GM23338 (cell line): Measurements from ENCODE around the gene NCR2.

ENCODE experiments used
- CREB1 ChIP-seq: fragments of 250-450 bp; sonication (Bioruptor Pico); IDR thresholded peaks from 2 replicates; pipeline ENCODE4 v1.5.0; 2020; ENCODE audit warnings: low read depth, mild to moderate bottlenecking, moderate library complexity
- ETS1 ChIP-seq: IDR thresholded peaks from 2 replicates; pipeline ENCODE4 v1.6.1; 2016; ENCODE audit warnings: antibody characterized with exemption
- EZH2 ChIP-seq: fragments of 200-600 bp; sonication (generic); IDR thresholded peaks from one replicate; pipeline ENCODE4 v1.8.0; 2017; ENCODE audit warnings: antibody characterized with exemption, mild to moderate bottlenecking, low read depth; ENCODE audit not compliant: unreplicated experiment
- EZH2phosphoT487 ChIP-seq: fragments of 200-600 bp; sonication (generic); IDR thresholded peaks from one replicate; pipeline ENCODE4 v1.8.1; 2018; ENCODE audit warnings: antibody characterized with exemption; ENCODE audit not compliant: unreplicated experiment
- JUNB ChIP-seq: IDR thresholded peaks from one replicate; pipeline ENCODE4 v1.6.1; 2016; ENCODE audit warnings: antibody characterized with exemption; ENCODE audit not compliant: unreplicated experiment
- NANOG ChIP-seq: IDR thresholded peaks from 2 replicates; pipeline ENCODE4 v1.6.1; 2016; ENCODE audit warnings: antibody characterized with exemption, borderline replicate concordance
- POLR2AphosphoS5 ChIP-seq: IDR thresholded peaks from 2 replicates; pipeline ENCODE4 v1.6.1; 2016; ENCODE audit warnings: antibody characterized with exemption, low read depth
- REST ChIP-seq: IDR thresholded peaks from one replicate; pipeline ENCODE4 v1.6.1; 2018; ENCODE audit warnings: antibody characterized with exemption; ENCODE audit not compliant: unreplicated experiment
- STAT1 ChIP-seq: IDR thresholded peaks from one replicate; pipeline ENCODE4 v1.6.1; 2016; ENCODE audit warnings: antibody characterized with exemption; ENCODE audit not compliant: unreplicated experiment
- ZNF331 ChIP-seq: fragments of 250-450 bp; sonication (Bioruptor Pico); IDR thresholded peaks from 2 replicates; pipeline ENCODE4 v1.5.0; 2020; ENCODE audit warnings: low read depth, mild to moderate bottlenecking, moderate library complexity
- TF ChIP-seq, protein P1 (sequence below), 2 experiments: fragments of 200-600 bp in 1 of 2; sonication (generic) in 1 of 2; conservative IDR thresholded peaks; 2 replicates each; pipeline versions ENCODE4 v1.5.1 to v1.6.1; 2016 to 2017; ENCODE audit warnings: antibody characterized with exemption in 2 of 2, low read depth in 2 of 2, mild to moderate bottlenecking in 2 of 2, moderate library complexity in 1 of 2

GRCh38 chr6:41386594-41386993 is 51.2 kb downstream of the NCR2 start:
- TF ChIP-seq, protein P1, sequence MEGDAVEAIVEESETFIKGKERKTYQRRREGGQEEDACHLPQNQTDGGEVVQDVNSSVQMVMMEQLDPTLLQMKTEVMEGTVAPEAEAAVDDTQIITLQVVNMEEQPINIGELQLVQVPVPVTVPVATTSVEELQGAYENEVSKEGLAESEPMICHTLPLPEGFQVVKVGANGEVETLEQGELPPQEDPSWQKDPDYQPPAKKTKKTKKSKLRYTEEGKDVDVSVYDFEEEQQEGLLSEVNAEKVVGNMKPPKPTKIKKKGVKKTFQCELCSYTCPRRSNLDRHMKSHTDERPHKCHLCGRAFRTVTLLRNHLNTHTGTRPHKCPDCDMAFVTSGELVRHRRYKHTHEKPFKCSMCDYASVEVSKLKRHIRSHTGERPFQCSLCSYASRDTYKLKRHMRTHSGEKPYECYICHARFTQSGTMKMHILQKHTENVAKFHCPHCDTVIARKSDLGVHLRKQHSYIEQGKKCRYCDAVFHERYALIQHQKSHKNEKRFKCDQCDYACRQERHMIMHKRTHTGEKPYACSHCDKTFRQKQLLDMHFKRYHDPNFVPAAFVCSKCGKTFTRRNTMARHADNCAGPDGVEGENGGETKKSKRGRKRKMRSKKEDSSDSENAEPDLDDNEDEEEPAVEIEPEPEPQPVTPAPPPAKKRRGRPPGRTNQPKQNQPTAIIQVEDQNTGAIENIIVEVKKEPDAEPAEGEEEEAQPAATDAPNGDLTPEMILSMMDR (conservative IDR thresholded peaks at IDR 0.05; ENCODE audit: low read depth in 2 of 2), result no peak
- no peak for TF ChIP-seq EZH2
- TF ChIP-seq REST, result no peak
- no peak for TF ChIP-seq JUNB
- no peak for TF ChIP-seq POLR2AphosphoS5
- no peak for TF ChIP-seq CREB1 (CRISPR knock-in tag)
- no peak for TF ChIP-seq ETS1
- TF ChIP-seq EZH2phosphoT487, result no peak
- no peak for TF ChIP-seq NANOG
- no peak for TF ChIP-seq ZNF331 (CRISPR knock-in tag)
- TF ChIP-seq STAT1, result no peak
